ENCODE results near the gene MAMSTR.

DNA sequence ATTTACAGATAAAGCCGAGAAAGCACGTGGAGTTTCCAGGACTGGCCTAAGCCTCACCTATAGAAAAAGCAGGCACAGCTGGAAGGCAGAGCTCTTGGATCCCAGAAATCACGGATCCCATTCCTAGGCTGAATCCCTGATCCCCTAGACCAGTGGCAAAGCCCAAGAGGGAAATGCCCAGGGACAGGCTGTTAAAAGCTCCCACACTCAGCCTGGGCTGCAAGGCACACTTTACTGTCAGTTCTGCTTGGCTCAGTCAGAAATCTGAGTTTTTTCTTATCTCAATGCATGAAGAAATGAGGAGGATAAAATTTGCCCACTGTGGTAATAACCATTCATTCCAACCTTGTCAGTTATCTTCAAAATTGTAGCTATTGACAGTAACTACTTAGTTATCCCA, 31.7 kb downstream of the MAMSTR start:
- TF ChIP-seq, protein P1, sequence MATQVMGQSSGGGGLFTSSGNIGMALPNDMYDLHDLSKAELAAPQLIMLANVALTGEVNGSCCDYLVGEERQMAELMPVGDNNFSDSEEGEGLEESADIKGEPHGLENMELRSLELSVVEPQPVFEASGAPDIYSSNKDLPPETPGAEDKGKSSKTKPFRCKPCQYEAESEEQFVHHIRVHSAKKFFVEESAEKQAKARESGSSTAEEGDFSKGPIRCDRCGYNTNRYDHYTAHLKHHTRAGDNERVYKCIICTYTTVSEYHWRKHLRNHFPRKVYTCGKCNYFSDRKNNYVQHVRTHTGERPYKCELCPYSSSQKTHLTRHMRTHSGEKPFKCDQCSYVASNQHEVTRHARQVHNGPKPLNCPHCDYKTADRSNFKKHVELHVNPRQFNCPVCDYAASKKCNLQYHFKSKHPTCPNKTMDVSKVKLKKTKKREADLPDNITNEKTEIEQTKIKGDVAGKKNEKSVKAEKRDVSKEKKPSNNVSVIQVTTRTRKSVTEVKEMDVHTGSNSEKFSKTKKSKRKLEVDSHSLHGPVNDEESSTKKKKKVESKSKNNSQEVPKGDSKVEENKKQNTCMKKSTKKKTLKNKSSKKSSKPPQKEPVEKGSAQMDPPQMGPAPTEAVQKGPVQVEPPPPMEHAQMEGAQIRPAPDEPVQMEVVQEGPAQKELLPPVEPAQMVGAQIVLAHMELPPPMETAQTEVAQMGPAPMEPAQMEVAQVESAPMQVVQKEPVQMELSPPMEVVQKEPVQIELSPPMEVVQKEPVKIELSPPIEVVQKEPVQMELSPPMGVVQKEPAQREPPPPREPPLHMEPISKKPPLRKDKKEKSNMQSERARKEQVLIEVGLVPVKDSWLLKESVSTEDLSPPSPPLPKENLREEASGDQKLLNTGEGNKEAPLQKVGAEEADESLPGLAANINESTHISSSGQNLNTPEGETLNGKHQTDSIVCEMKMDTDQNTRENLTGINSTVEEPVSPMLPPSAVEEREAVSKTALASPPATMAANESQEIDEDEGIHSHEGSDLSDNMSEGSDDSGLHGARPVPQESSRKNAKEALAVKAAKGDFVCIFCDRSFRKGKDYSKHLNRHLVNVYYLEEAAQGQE (IDR thresholded peaks at IDR 0.05; ENCODE audit: insufficient read depth in 1 of 2, low read depth in 2 of 2, low read length in 2 of 2), result no peak
- TF ChIP-seq POLR2AphosphoS5 (IDR thresholded peaks at IDR 0.05; ENCODE audit: low read depth, low read length), result no peak

Data from PFSK-1 (cell line).